GM19372 (cell line): Measurements from ENCODE around the gene SYNJ2BP.
"Not testable (repeated sequence)": the region's sequence is repeated elsewhere in the genome, so short reads cannot be mapped to it uniquely, and the experiment has no call there.

Experiments used
- ATAC-seq: cut with Tn5 transposase; IDR thresholded peaks from one replicate; pipeline ENCODE4 v1.9.1; 2021; ENCODE audit warnings: mild to moderate bottlenecking, low read depth, moderate library complexity; ENCODE audit not compliant: unreplicated experiment

SYNJ2BP gene

DNA sequence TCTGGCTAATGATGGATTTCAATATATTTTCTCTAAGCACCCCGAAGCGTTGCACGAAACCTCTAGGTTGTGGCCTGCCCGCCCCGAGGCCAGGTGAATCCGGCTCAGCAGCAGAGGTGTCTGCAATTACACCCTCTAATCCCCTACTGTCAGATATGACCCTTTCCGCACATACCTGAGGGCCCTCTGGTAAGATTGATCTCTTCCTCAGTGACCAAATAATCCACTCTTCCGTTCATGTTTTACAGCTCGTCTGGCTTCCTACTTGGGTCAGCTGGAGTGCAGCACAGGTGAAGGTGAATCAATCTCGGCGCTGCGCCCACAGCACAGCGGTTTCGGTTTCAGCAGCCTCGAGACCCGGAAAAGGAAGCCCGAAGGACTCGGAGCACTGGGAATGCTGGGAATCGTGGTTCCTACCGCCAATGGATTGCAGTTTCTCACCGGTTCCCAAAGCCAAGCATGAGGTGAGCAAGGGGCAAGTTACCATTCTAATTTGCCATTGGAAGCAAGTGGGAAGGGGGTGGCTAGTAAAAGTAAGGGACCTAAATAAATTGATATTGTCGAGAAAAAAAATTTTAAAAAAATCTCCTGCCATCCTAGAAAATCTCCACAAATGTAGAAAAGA lies at the start of gene SYNJ2BP:
TSS of gene SYNJ2BP (minus strand) at position 366 of the 625 bp plus-strand sequence. CDS start at position 239, 127 bp downstream.
- ATAC-seq = no peak

- no peak for ATAC-seq
Observed at GRCh38 chr14:70454731-70455130, 37.8 kb upstream of the SYNJ2BP start.

DNA sequence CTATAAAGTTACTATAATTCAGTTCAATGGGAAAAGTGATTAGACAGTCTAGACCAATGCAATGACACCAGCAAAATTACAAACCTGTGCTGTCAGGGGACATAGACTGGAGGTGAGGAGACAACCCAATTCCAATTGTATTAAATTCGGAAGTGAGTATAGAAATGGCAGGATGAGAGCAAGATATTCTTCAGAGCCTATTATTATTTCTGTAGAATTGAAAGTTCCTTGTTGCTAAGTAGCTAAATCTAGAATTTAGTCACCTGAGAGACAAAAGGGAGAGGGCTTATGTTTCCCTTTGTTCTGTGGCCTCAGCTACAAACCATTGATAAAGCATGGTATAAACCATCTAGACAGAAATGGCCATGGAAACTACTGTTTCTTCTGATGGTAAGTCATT lies 35.0 kb upstream of the SYNJ2BP start, which contains the start of gene ADAM21:
TSS of gene ADAM21 (plus strand) at position 301 of the 400 bp plus-strand sequence. CDS start 5,326 bp downstream, outside the sequence.
- no peak for ATAC-seq

GRCh38 chr14:70448633-70449340 lies 31.9 kb upstream of the SYNJ2BP start:
- no peak for ATAC-seq

DNA sequence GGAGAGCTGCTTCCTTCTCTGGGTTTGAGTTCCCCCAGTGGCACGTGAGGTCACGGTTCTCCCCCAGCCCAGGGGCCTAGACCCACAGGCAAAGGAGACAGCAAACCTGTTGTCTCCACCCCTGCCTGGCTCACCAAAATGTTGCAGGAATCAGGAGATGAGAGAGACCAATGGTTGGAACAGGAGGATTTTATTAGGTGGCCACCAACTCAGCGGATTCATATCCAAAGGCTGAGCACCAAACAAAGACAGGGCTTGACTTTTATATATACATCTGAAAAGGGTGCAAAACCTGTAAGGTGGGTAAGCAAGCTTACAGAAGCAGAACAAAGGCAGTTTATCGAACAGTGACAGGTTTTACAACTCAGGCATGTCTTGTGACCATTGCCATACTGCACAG lies 25.9 kb upstream of the SYNJ2BP start:
- ATAC-seq = no peak

DNA sequence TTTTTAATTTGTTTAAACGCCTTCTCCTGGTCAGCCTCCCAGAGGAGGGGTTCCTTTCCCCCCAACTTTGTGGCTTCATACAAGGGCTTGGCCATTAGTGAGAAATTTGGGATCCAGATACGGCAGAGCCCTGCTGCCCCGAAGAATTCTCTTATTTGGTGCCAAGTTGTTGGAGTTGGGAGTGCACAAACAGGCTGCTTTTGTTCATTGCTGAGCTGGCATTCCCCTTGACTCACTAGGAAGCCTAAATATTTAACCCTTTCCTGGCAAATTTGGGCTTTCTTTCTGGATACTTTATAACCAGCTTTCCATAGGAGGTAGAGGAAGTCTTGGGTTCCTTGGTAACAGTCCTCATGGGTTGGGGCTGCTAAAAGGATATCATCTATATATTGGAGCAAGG lies 24.8 kb upstream of the SYNJ2BP start:
- no peak for ATAC-seq

GRCh38 chr14:70436867-70437266 lies 20.0 kb upstream of the SYNJ2BP start:
- ATAC-seq = no peak

- ATAC-seq = not testable (repeated sequence)
Observed at GRCh38 chr14:70426555-70426954, 9.7 kb upstream of the SYNJ2BP start.

- ATAC-seq = no peak
Observed at GRCh38 chr14:70425354-70425753, 8.5 kb upstream of the SYNJ2BP start.

- no peak for ATAC-seq
Observed at GRCh38 chr14:70422538-70422937, 5.6 kb upstream of the SYNJ2BP start.

DNA sequence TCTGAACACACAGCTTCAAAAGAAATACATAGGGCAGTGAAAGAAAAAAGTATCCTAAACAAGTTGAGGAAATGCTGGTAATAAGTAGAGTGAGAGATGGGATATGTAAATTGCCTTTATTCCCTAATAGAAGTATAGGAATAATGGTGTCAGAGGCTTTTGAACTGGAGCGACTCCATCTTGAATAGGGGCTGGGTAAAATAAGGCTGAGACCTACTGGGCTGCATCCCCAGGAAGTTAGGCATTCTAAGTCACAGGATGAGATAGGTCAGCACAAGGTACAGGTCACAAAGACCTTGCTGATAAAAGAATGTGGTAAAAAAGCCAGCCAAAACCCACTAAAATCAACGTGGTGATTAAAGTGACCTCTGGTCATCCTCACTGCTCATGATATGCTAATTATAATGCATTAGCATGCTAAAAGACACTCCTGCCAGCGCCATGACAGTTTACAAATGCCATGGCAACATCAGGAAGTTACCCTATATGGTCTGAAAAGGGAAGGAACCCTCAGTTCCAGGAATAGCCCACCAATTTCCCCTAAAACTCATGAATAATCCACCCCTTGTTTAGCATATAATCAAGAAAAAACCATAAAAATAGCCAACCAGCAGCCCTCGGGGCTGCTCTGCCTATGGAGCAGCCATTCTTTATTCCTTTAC lies 2.5 kb upstream of the SYNJ2BP start:
- not testable (repeated sequence) for ATAC-seq

DNA sequence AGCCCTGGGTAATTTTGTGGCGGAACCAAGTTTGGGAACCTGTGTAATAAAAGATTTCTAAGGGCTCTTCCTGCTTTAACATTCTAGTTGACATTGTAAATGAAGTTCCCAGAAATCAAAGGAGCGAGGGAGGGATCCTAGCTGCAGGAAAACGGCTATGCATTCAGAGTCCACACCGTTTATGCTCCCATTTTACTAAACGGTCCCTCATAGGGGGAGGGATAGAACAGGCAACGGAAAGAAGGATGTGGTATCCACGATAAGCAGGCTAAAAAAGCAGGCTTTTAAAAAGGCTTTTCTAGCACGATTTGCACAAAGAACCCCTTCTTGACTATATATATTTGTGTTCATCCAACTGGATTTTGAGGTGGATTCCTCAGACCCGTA lies 559 bp downstream of the SYNJ2BP start:
- no peak for ATAC-seq

GRCh38 chr14:70415788-70416187 lies 1.1 kb downstream of the SYNJ2BP start:
- ATAC-seq = no peak

DNA sequence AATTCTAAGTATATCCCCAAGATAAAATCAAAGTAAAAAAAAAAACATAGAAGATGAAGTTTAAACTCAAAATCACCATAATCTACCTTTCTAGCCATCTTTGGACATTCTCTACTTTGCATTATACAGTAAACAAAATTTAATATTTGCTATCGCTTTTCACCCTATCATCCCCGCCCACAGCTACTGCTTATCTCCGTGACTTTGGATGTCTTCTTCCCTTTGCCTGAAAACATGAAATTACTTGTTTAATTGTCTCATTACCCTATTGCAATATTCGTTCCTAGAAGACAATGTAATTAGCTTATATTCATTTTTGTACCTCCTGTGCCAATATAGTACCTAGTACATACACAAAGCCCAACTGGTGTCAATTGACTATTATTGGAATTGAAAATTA lies 9.3 kb downstream of the SYNJ2BP start:
- ATAC-seq = no peak

GRCh38 chr14:70406216-70406615 lies 10.7 kb downstream of the SYNJ2BP start:
- not testable (repeated sequence) for ATAC-seq

GRCh38 chr14:70403335-70403734 lies 13.6 kb downstream of the SYNJ2BP start:
- ATAC-seq = not testable (repeated sequence)

DNA sequence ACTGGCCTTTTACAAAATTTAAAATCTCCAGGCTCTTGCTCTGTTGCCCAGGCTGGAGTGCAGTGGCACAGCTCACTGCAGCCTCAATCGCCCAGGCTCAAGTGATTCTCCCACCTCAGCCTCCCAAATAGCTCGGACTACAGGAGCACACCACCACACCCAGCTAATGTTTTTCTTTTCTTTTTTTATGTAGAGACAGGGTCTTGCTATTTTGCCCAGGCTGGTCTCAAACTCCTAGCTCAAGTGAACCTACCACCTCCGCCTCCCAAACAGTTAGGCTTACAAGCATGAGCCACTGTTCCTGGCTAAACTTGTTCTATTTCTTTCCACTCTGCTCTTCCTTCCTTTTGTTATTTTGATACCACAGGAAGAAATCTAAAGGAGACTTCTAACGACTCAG lies 15.2 kb downstream of the SYNJ2BP start:
- no peak for ATAC-seq

DNA sequence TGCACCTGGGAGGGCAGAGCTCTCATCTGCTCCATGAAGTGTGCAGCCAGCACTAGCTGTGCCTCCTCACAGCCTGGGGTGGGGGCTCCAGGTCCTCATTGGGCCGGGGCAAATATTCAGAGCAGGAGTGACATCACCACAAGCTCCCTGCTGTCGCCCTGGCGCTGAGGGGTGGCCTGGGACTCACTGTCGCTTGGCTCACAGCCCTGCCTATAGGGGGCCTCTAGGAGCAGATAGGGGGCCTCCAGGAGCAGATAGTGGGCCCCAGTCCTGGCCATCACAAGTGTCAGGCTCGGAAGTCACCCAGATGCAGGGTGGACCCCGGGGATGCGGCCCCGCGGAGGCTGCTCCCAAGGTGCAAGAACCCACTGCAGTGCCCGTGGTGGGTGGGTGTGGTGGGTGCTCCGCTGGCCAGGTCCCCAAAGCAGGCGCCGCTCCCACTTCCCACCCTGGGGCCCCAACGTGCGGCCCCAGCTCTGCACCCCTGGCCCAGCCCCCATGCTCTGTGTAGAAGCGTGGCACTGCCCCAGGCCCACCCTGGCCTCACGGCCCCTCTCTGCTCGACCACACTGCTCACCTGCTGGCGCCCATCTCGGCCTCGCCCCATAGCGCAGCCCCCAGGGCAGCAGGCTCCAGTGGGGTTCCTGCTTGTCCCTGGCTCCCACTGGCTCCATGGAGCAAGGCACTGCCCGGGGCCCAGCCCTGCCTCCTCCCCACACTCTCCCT lies 18.0 kb downstream of the SYNJ2BP start:
- no peak for ATAC-seq

GRCh38 chr14:70398280-70398679 lies 18.6 kb downstream of the SYNJ2BP start:
- no peak for ATAC-seq

DNA sequence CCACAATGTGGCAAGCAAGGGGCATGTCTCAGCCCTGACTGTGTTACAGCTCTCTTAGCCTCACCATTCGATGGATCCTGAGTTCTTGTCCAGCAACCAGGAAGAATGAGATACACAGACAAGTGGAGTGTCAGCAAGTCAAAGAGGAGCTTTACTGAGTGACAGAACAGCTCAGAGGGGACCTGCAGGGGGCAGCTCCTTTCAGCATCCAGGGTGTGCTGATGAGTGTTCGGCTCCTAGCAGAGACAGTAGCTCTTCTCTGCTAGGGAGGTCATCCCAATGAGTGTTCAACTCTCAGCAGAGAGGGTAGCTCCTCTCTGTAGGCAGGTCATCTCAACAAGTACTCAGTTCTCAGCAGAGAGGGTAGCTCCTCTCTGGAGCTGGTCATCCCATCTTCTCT lies 19.1 kb downstream of the SYNJ2BP start:
- ATAC-seq = no peak
